Ishikawa (cell line): ENCODE data around the gene FGF2.

Experiments
- CEBPB ChIP-seq: IDR thresholded peaks from 2 replicates; pipeline ENCODE4 v1.6.1; 2012
- CREB1 ChIP-seq: IDR thresholded peaks from 2 replicates; pipeline ENCODE4 v1.6.1; 2012; ENCODE audit warnings: low read depth
- EGR1 ChIP-seq: IDR thresholded peaks from 2 replicates; pipeline ENCODE4 v1.6.1; 2012
- EP300 ChIP-seq: IDR thresholded peaks from 2 replicates; pipeline ENCODE4 v1.6.1; 2012; ENCODE audit warnings: borderline replicate concordance
- FOXM1 ChIP-seq: IDR thresholded peaks from 2 replicates; pipeline ENCODE4 v1.6.1; 2012; ENCODE audit warnings: low read depth, borderline replicate concordance
- MAX ChIP-seq: IDR thresholded peaks from 2 replicates; pipeline ENCODE4 v1.6.1; 2012
- NFIC ChIP-seq: IDR thresholded peaks from 2 replicates; pipeline ENCODE4 v1.6.1; 2012
- RAD21 ChIP-seq: IDR thresholded peaks from 2 replicates; pipeline ENCODE4 v1.6.1; 2012; ENCODE audit warnings: low read depth
- REST ChIP-seq: IDR thresholded peaks from 2 replicates; pipeline ENCODE4 v1.6.1; 2012; ENCODE audit warnings: low read depth, mild to moderate bottlenecking
- TAF1 ChIP-seq: IDR thresholded peaks from 2 replicates; pipeline ENCODE4 v1.6.1; 2012; ENCODE audit warnings: low read depth, mild to moderate bottlenecking
- TCF12 ChIP-seq: IDR thresholded peaks from 2 replicates; pipeline ENCODE4 v1.6.1; 2012; ENCODE audit warnings: low read depth
- TEAD4 ChIP-seq: IDR thresholded peaks from 2 replicates; pipeline ENCODE4 v1.6.1; 2012
- USF1 ChIP-seq: IDR thresholded peaks from 2 replicates; pipeline ENCODE4 v1.6.1; 2012
- YY1 ChIP-seq: IDR thresholded peaks from 2 replicates; pipeline ENCODE4 v1.6.1; 2012; ENCODE audit warnings: low read depth
- ZBTB7A ChIP-seq: IDR thresholded peaks from 2 replicates; pipeline ENCODE4 v1.6.1; 2012; ENCODE audit warnings: low read depth

Gene FGF2

GRCh38 chr4:122806981-122807679 is 19.5 kb upstream of the FGF2 start:
- no peak for TF ChIP-seq RAD21
- no peak for TF ChIP-seq MAX
- TF ChIP-seq TCF12, result no peak
- no peak for TF ChIP-seq ZBTB7A
- TF ChIP-seq EGR1, result no peak
- TF ChIP-seq EP300, result no peak
- TF ChIP-seq USF1, result no peak
- TF ChIP-seq YY1, result no peak
- no peak for TF ChIP-seq TAF1
- TF ChIP-seq FOXM1, result no peak
- TF ChIP-seq NFIC, result no peak
- no peak for TF ChIP-seq CREB1
- no peak for TF ChIP-seq CEBPB
- TF ChIP-seq TEAD4, result no peak
- TF ChIP-seq REST, result no peak

- no peak for TF ChIP-seq TEAD4
- TF ChIP-seq CEBPB, result no peak
- no peak for TF ChIP-seq USF1
- TF ChIP-seq YY1, result no peak
- no peak for TF ChIP-seq RAD21
- no peak for TF ChIP-seq ZBTB7A
- TF ChIP-seq TCF12, result no peak
- TF ChIP-seq NFIC, result no peak
Measured at GRCh38 chr4:122810669-122811068, 16.0 kb upstream of the FGF2 start.

- TF ChIP-seq YY1, result no peak
- TF ChIP-seq NFIC, result no peak
- no peak for TF ChIP-seq RAD21
- no peak for TF ChIP-seq CEBPB
- no peak for TF ChIP-seq CREB1
- no peak for TF ChIP-seq TEAD4
- no peak for TF ChIP-seq TCF12
- TF ChIP-seq TAF1, result no peak
- TF ChIP-seq FOXM1, result no peak
- no peak for TF ChIP-seq REST
- TF ChIP-seq ZBTB7A, result no peak
- no peak for TF ChIP-seq MAX
Measured at GRCh38 chr4:122814426-122814825, 12.2 kb upstream of the FGF2 start.

- TF ChIP-seq REST (no peak), CREB1 (no peak), MAX (no peak), TCF12 (no peak), YY1 (no peak)
Measured at GRCh38 chr4:122815248-122815647, 11.4 kb upstream of the FGF2 start.

GRCh38 chr4:122816476-122816875 is 10.2 kb upstream of the FGF2 start:
- TF ChIP-seq ZBTB7A (no peak), CREB1 (no peak), TCF12 (no peak), REST (no peak), TAF1 (no peak), EP300 (no peak), YY1 (no peak), CEBPB (no peak), USF1 (no peak), EGR1 (no peak), FOXM1 (no peak), TEAD4 (no peak), MAX (no peak), NFIC (no peak)
